IMR-90 (cell line): ENCODE results near the gene PALLD. TPM values are rescaled to one million over a fixed set of nuclear protein-coding genes. Genes with fewer than 3 reads are reported as not detected.

Experiments
- ATAC-seq: fragments of 200-7000 bp; cut with Tn5 transposase; 2 replicates; pipeline ENCODE4 v1.9.1; 2020; ENCODE audit warnings: low read depth, mild to moderate bottlenecking, moderate library complexity
- BruUV-seq: library from RNA; stranded (reverse); fragments of 400-500 nt; replicated peaks from 2 replicates; lab custom pipeline; 2021; lab: Mats Ljungman, UMichigan
- CTCF ChIA-PET: fragments of 300-600 bp; formaldehyde crosslinking; extraction: SDS; loops from one replicate; lab custom pipeline; 2021; ENCODE audit warnings: antibody characterized with exemption; lab: Yijun Ruan, JAX
- POLR2A ChIA-PET: fragments of 300-600 bp; sonication (Branson Sonifier 250); formaldehyde crosslinking; loops from one replicate; lab custom pipeline; 2022; ENCODE audit warnings: antibody characterized with exemption; ENCODE audit not compliant: unreplicated experiment; lab: Charles Lee
- DNase-seq: peaks from one replicate; pipeline ENCODE4 v3.0.0; 2013
- H2AFZ ChIP-seq: replicated peaks from 2 replicates; pipeline ENCODE3; 2013; ENCODE audit warnings: low read length, mild to moderate bottlenecking; ENCODE audit not compliant: poor library complexity
- H2AK5ac ChIP-seq: 2 replicates; pipeline ENCODE4 v1.6.1; 2013; ENCODE audit warnings: low read depth, low read length, inconsistent platforms
- H2AK9ac ChIP-seq: replicated peaks from 2 replicates; pipeline ENCODE3; 2013; ENCODE audit warnings: mild to moderate bottlenecking, low read depth, low read length, moderate library complexity; ENCODE audit not compliant: poor library complexity
- H2BK120ac ChIP-seq: 2 replicates; pipeline ENCODE4 v1.6.1; 2013; ENCODE audit warnings: low read depth, low read length, inconsistent platforms
- H2BK15ac ChIP-seq: 3 replicates; pipeline ENCODE4 v1.6.1; 2013; ENCODE audit warnings: low read depth, low read length, inconsistent platforms
- H2BK20ac ChIP-seq: 2 replicates; pipeline ENCODE4 v1.6.1; 2013; ENCODE audit warnings: low read depth, mild to moderate bottlenecking, inconsistent platforms, low read length, moderate library complexity
- H2BK5ac ChIP-seq: 2 replicates; pipeline ENCODE4 v1.6.1; 2013; ENCODE audit warnings: mild to moderate bottlenecking, low read depth, low read length, inconsistent platforms; ENCODE audit not compliant: poor library complexity, severe bottlenecking
- H3K14ac ChIP-seq: replicated peaks from 2 replicates; pipeline ENCODE4 v1.6.1; 2013; ENCODE audit warnings: low read depth, low read length, inconsistent platforms
- H3K18ac ChIP-seq: 2 replicates; pipeline ENCODE4 v1.6.1; 2013; ENCODE audit warnings: low read depth, low read length, control low read depth
- H3K23ac ChIP-seq: 2 replicates; pipeline ENCODE4 v1.6.1; 2013; ENCODE audit warnings: low read depth, low read length, inconsistent platforms
- H3K27ac ChIP-seq: 2 replicates; pipeline ENCODE4 v1.5.1; 2013; ENCODE audit warnings: mild to moderate bottlenecking, control low read depth, low read length; ENCODE audit not compliant: insufficient read depth
- H3K27me3 ChIP-seq: 2 replicates; pipeline ENCODE4 v1.6.1; 2013; ENCODE audit warnings: low read length; ENCODE audit not compliant: control insufficient read depth, insufficient read depth
- H3K36me3 ChIP-seq: 2 replicates; pipeline ENCODE4 v1.6.1; 2013; ENCODE audit warnings: low read length, mixed read lengths; ENCODE audit not compliant: control insufficient read depth, insufficient read depth
- H3K4ac ChIP-seq: 2 replicates; pipeline ENCODE4 v1.6.1; 2013; ENCODE audit warnings: low read depth, low read length, inconsistent platforms
- H3K4me1 ChIP-seq: 2 replicates; pipeline ENCODE4 v1.6.1; 2013; ENCODE audit warnings: low read length, mixed read lengths; ENCODE audit not compliant: control insufficient read depth, insufficient read depth
- H3K4me2 ChIP-seq: 2 replicates; pipeline ENCODE4 v1.6.1; 2013; ENCODE audit warnings: low read depth, mild to moderate bottlenecking, control low read depth, low read length, moderate library complexity
- H3K4me3 ChIP-seq: 2 replicates; pipeline ENCODE4 v1.5.1; 2013; ENCODE audit warnings: low read depth, mild to moderate bottlenecking, control low read depth, low read length, moderate library complexity; ENCODE audit not compliant: insufficient read depth
- H3K56ac ChIP-seq: 2 replicates; pipeline ENCODE4 v1.6.1; 2013; ENCODE audit warnings: low read length, inconsistent platforms; ENCODE audit not compliant: insufficient read depth; ENCODE audit errors: extremely low read depth
- H3K79me1 ChIP-seq, 2 experiments: 2 replicates each; pipeline ENCODE4 v1.6.1; 2013; ENCODE audit warnings: low read length in 2 of 2, inconsistent platforms in 1 of 2, low read depth in 1 of 2
- H3K9ac ChIP-seq: 2 replicates; pipeline ENCODE4 v1.6.1; 2013; ENCODE audit warnings: low read depth, low read length, control low read depth
- H3K9me1 ChIP-seq: 2 replicates; pipeline ENCODE4 v1.6.1; 2013; ENCODE audit warnings: low read length, inconsistent platforms; ENCODE audit not compliant: insufficient read depth
- H3K9me3 ChIP-seq: 2 replicates; pipeline ENCODE4 v1.6.1; 2013; ENCODE audit warnings: low read length; ENCODE audit not compliant: control insufficient read depth, insufficient read depth
- H4K20me1 ChIP-seq: 2 replicates; pipeline ENCODE4 v1.6.1; 2013; ENCODE audit warnings: low read length, inconsistent platforms; ENCODE audit not compliant: insufficient read depth
- H4K5ac ChIP-seq: 2 replicates; pipeline ENCODE4 v1.6.1; 2013; ENCODE audit warnings: mild to moderate bottlenecking, low read depth, low read length, control low read depth
- H4K8ac ChIP-seq, 2 experiments: 2 replicates each; pipeline ENCODE4 v1.6.1; 2013; ENCODE audit warnings: low read depth in 2 of 2, low read length in 2 of 2, control low read depth in 1 of 2, inconsistent platforms in 1 of 2
- H4K91ac ChIP-seq: 2 replicates; pipeline ENCODE4 v1.6.1; 2013; ENCODE audit warnings: low read depth, low read length, inconsistent platforms; ENCODE audit not compliant: insufficient read depth
- BHLHE40 ChIP-seq: fragments of 150-350 bp; IDR thresholded peaks from 2 replicates; pipeline ENCODE4 v1.6.1; 2016; ENCODE audit warnings: mild to moderate bottlenecking, low read depth, low read length
- CEBPB ChIP-seq: IDR thresholded peaks from 2 replicates; pipeline ENCODE4 v1.6.1; 2012; ENCODE audit warnings: low read depth, low read length, improper control_type of control experiment
- CHD1 ChIP-seq: IDR thresholded peaks from 2 replicates; pipeline ENCODE4 v1.6.1; 2012; ENCODE audit warnings: low read depth, low read length, improper control_type of control experiment
- ELK1 ChIP-seq: fragments of 150-350 bp; IDR thresholded peaks from 2 replicates; pipeline ENCODE4 v1.6.1; 2016; ENCODE audit warnings: low read depth, mild to moderate bottlenecking, low read length, moderate library complexity, borderline replicate concordance
- MAZ ChIP-seq: IDR thresholded peaks from 2 replicates; pipeline ENCODE4 v1.6.1; 2012; ENCODE audit warnings: low read depth, mild to moderate bottlenecking, low read length, improper control_type of control experiment, moderate library complexity, borderline replicate concordance
- MXI1 ChIP-seq: IDR thresholded peaks from 2 replicates; pipeline ENCODE4 v1.6.1; 2012; ENCODE audit warnings: low read depth, mild to moderate bottlenecking, low read length, moderate library complexity, borderline replicate concordance
- NFE2L2 ChIP-seq: fragments of 150-350 bp; IDR thresholded peaks from 2 replicates; pipeline ENCODE4 v1.6.1; 2016; ENCODE audit warnings: low read depth, mild to moderate bottlenecking, low read length
- POLR2A ChIP-seq: IDR thresholded peaks from 2 replicates; pipeline ENCODE4 v1.6.1; 2012; ENCODE audit warnings: mild to moderate bottlenecking, low read depth, low read length
- RAD21 ChIP-seq: IDR thresholded peaks from 2 replicates; pipeline ENCODE4 v1.6.1; 2012; ENCODE audit warnings: low read length, improper control_type of control experiment
- RCOR1 ChIP-seq: IDR thresholded peaks from 2 replicates; pipeline ENCODE4 v1.6.1; 2012; ENCODE audit warnings: mild to moderate bottlenecking, low read length, improper control_type of control experiment; ENCODE audit not compliant: insufficient replicate concordance
- SMC3 ChIP-seq: fragments of 150-350 bp; IDR thresholded peaks from 2 replicates; pipeline ENCODE4 v1.6.1; 2016; ENCODE audit warnings: low read depth, mild to moderate bottlenecking, antibody characterized with exemption, low read length, moderate library complexity
- USF2 ChIP-seq: fragments of 150-350 bp; IDR thresholded peaks from 2 replicates; pipeline ENCODE4 v1.6.1; 2017; ENCODE audit warnings: mild to moderate bottlenecking, antibody characterized with exemption, low read length, low read depth
- dilution Hi-C: fragments of 300-500 bp; cut with HindIII; formaldehyde crosslinking; loops from one replicate; pipeline ENCODE4 v1.14.3; 2018; ENCODE audit warnings: low sequenced_read_pairs; ENCODE audit not compliant: unreplicated experiment
- in situ Hi-C: fragments of 300-500 bp; cut with MboI; formaldehyde crosslinking; loops from 3 replicates; pipeline ENCODE4 v1.14.3; 2019; ENCODE audit warnings: low sequenced_read_pairs, inconsistent platforms, mixed read lengths
- intact Hi-C: fragments of 100-400 bp; cut with micrococcal nuclease; formaldehyde crosslinking; loops from 2 replicates; pipeline ENCODE4 v1.10.0; 2022
- polyA plus RNA-seq, 3 experiments: library from polyadenylated mRNA; depleted of rRNA; stranded (reverse); fragments of >200 nt; gene quantifications; 2 replicates each; pipeline ENCODE4 v1.2.3, GENCODE V29; 2012; ENCODE audit warnings: low replicate concordance in 1 of 3
- total RNA-seq: library from RNA; depleted of rRNA; stranded (reverse); fragments of >200 nt; gene quantifications from 2 replicates; pipeline ENCODE4 v1.2.3, GENCODE V29; 2012

The PALLD gene
- total and polyA plus RNA-seq, 2 of the 4 experiments (the other 2 are of a cell fraction): 91.0 to 91.9 TPM

- Histone ChIP-seq H3K4ac (no peak overlapping the region), H3K56ac (no peak overlapping the region), H4K8ac (no peak overlapping the region), H2BK120ac (no peak overlapping the region), H3K9ac (no peak overlapping the region), H3K9me1 (peaks cover under 1% of the 10 kb centered on the region; the same call in 1 of the 2 replicates), H3K23ac (no peak overlapping the region), H2AK5ac (no peak overlapping the region), H2AK9ac (no peak overlapping the region), H2BK20ac (no peak overlapping the region), H3K14ac (no peak overlapping the region), H3K4me1 (peaks cover 2% of the 10 kb centered on the region), H3K9me3 (no peaks in the 10 kb centered on the region), H3K4me2 (no peak overlapping the region), H3K79me1 (no peaks in the 10 kb centered on the region), H4K91ac (no peak overlapping the region), H2BK5ac (no peak overlapping the region), H3K27ac (no peak overlapping the region), H2AFZ (no peak overlapping the region), H3K27me3 (no peaks in the 10 kb centered on the region), H3K18ac (no peak overlapping the region), H3K36me3 (no peaks in the 10 kb centered on the region), H3K4me3 (no peak overlapping the region), H4K20me1 (no peaks in the 10 kb centered on the region), H2BK15ac (no peak overlapping the region), H4K5ac (no peak overlapping the region)
- CTCF ChIA-PET: interaction anchor here (0.6 kb wide), 1 partner anchor 44 kb away, joined by 3 read pairs; no protein-coding TSS in a partner anchor
- intact Hi-C loops (no loop called here), dilution Hi-C loops (no loop called here), in situ Hi-C loops (no loop called here)
- TF ChIP-seq ELK1 (no peak), POLR2A (no peak), RCOR1 (no peak), SMC3 (no peak), RAD21 (no peak), USF2 (no peak), BHLHE40 (no peak), NFE2L2 (no peak), CHD1 (no peak), MXI1 (no peak), CEBPB (no peak), MAZ (no peak)
- POLR2A ChIA-PET: no interaction called here
- ATAC-seq (no peak), DNase-seq (no peak)
- BruUV-seq: no TSS peak
Measured at GRCh38 chr4:168570466-168570865, 73.6 kb downstream of the PALLD start.
